Erythroblast (primary cell): ENCODE results near the gene MEPE.

Experiments
- GATA1 ChIP-seq: IDR thresholded peaks from 2 replicates; pipeline ENCODE4 v1.6.1; 2011; ENCODE audit warnings: low read depth, mild to moderate bottlenecking, control low read depth, low read length, moderate library complexity
- POLR2A ChIP-seq: IDR thresholded peaks from 2 replicates; pipeline ENCODE4 v1.6.1; 2011; ENCODE audit warnings: mild to moderate bottlenecking, low read length

DNA sequence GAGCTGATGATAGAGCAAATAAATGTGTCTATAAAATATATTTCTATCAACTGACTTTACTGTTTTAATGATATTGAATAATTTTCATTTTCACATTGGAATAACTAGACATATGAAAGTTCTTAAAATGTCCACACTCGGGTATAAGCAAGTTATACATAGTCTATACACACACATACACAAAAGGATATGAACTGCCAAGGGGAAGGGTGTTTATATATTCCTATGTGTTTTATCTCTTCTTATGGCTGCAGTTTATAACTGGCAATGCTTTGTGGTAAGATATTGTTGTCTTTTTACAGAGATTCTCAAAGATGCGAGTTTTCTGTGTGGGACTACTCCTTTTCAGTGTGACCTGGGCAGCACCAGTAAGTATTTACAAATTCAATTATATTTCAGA, 1.6 kb downstream of the MEPE start:
- TF ChIP-seq POLR2A, result no peak
- TF ChIP-seq GATA1, result no peak
